Stimulated activated memory B cell treated with anti-CD40 and anti-IgM and Interleukin-4, amounts not matched to agents 10 μg/mL and 1 μg/mL and 100 μg/mL, for 72 hours (primary cell): Measurements from ENCODE around the gene ETFB.

ENCODE experiments used
- ATAC-seq: fragments of 150-1000 bp; cut with Tn5 transposase; 2 replicates; pipeline ENCODE4 v1.10.0; 2021
- H3K27ac Mint-ChIP-seq: one replicate; pipeline ENCODE4 v1.8.0; 2022; ENCODE audit warnings: mild to moderate bottlenecking, mixed read lengths
- H3K27me3 Mint-ChIP-seq: one replicate; pipeline ENCODE4 v1.8.0; 2022; ENCODE audit warnings: mixed read lengths
- H3K36me3 Mint-ChIP-seq: one replicate; pipeline ENCODE4 v1.8.0; 2022; ENCODE audit warnings: mixed read lengths
- H3K4me1 Mint-ChIP-seq: one replicate; pipeline ENCODE4 v1.8.0; 2022; ENCODE audit warnings: mixed read lengths
- H3K4me3 Mint-ChIP-seq: one replicate; pipeline ENCODE4 v1.8.0; 2022; ENCODE audit warnings: mild to moderate bottlenecking, moderate library complexity, mixed read lengths
- H3K9me3 Mint-ChIP-seq: one replicate; pipeline ENCODE4 v1.8.0; 2022; ENCODE audit warnings: mixed read lengths

ETFB gene

GRCh38 chr19:51386882-51387520 lies 20.8 kb upstream of the ETFB start:
- Mint-ChIP-seq H3K36me3 (no peaks in the 10 kb centered on the region), H3K4me3 (no peak overlapping the region), H3K4me1 (peaks cover 19% of the 10 kb centered on the region), H3K27me3 (peaks cover 9% of the 10 kb centered on the region), H3K9me3 (no peaks in the 10 kb centered on the region), H3K27ac (peak overlapping the region; percentile 5)
- ATAC-seq, result peak; percentile 24

GRCh38 chr19:51382004-51382403 lies 15.8 kb upstream of the ETFB start:
- Mint-ChIP-seq H3K36me3 (no peaks in the 10 kb centered on the region), H3K9me3 (peaks cover 7% of the 10 kb centered on the region), H3K4me3 (no peak overlapping the region), H3K4me1 (no peaks in the 10 kb centered on the region), H3K27me3 (no peaks in the 10 kb centered on the region), H3K27ac (no peak overlapping the region)
- no peak for ATAC-seq

- ATAC-seq, result no peak
- Mint-ChIP-seq H3K36me3 (no peaks in the 10 kb centered on the region), H3K27ac (no peak overlapping the region), H3K27me3 (no peaks in the 10 kb centered on the region), H3K9me3 (peaks cover 7% of the 10 kb centered on the region), H3K4me1 (peaks cover 3% of the 10 kb centered on the region), H3K4me3 (no peak overlapping the region)
These were observed 14.2 kb upstream of the ETFB start for GRCh38 chr19:51380379-51380778.

- Mint-ChIP-seq H3K9me3 (peaks cover 7% of the 10 kb centered on the region), H3K4me1 (peaks cover 21% of the 10 kb centered on the region), H3K27me3 (no peaks in the 10 kb centered on the region), H3K27ac (no peak overlapping the region), H3K36me3 (no peaks in the 10 kb centered on the region), H3K4me3 (no peak overlapping the region)
- no peak for ATAC-seq
These were observed 11.2 kb upstream of the ETFB start for GRCh38 chr19:51377422-51377821.

- peak overlapping the region; percentile 44 for H3K4me3 Mint-ChIP-seq
- H3K9me3 Mint-ChIP-seq, result peaks cover 3% of the 10 kb centered on the region
- peaks cover 39% of the 10 kb centered on the region for H3K4me1 Mint-ChIP-seq
- H3K27me3 Mint-ChIP-seq, result no peaks in the 10 kb centered on the region
- H3K36me3 Mint-ChIP-seq, result no peaks in the 10 kb centered on the region
- peak; percentile 53 for ATAC-seq
- peak overlapping the region; percentile 6 for H3K27ac Mint-ChIP-seq
These were observed 9.5 kb upstream of the ETFB start for GRCh38 chr19:51375504-51376221.

- H3K9me3 Mint-ChIP-seq, result no peaks in the 10 kb centered on the region
- ATAC-seq, result peak; percentile 71
- no peaks in the 10 kb centered on the region for H3K27me3 Mint-ChIP-seq
- H3K4me1 Mint-ChIP-seq, result peaks cover 52% of the 10 kb centered on the region
- H3K27ac Mint-ChIP-seq, result peak within 1 kb of the TSS; percentile 78
- H3K36me3 Mint-ChIP-seq, result no peaks in the 10 kb centered on the region
- H3K4me3 Mint-ChIP-seq, result peak within 1 kb of the TSS; percentile 35
These were observed 6.7 kb upstream of the ETFB start, which contains the start of gene NKG7 for GRCh38 chr19:51372649-51373504. TSS of gene NKG7 (minus strand) at chr19:51372654. CDS start at chr19:51372535, 119 bp downstream.

- H3K27me3 Mint-ChIP-seq, result no peaks in the 10 kb centered on the region
- H3K36me3 Mint-ChIP-seq, result no peaks in the 10 kb centered on the region
- ATAC-seq, result no peak
- H3K4me1 Mint-ChIP-seq, result peaks cover 52% of the 10 kb centered on the region
- no peaks in the 10 kb centered on the region for H3K9me3 Mint-ChIP-seq
- H3K27ac Mint-ChIP-seq, result peak overlapping the region; percentile 78
- peak overlapping the region; percentile 35 for H3K4me3 Mint-ChIP-seq
These were observed 5.9 kb upstream of the ETFB start for GRCh38 chr19:51372021-51372648.

- Mint-ChIP-seq H3K9me3 (no peaks in the 10 kb centered on the region), H3K4me3 (peak overlapping the region; percentile 1), H3K36me3 (no peaks in the 10 kb centered on the region)
These were observed 5.0 kb upstream of the ETFB start for GRCh38 chr19:51371186-51371690.

GRCh38 chr19:51370230-51370629 lies 4.0 kb upstream of the ETFB start:
- Mint-ChIP-seq H3K27me3 (no peaks in the 10 kb centered on the region), H3K36me3 (no peaks in the 10 kb centered on the region), H3K27ac (peak overlapping the region; percentile 3), H3K9me3 (no peaks in the 10 kb centered on the region), H3K4me3 (peak overlapping the region; percentile 16), H3K4me1 (peaks cover 61% of the 10 kb centered on the region)
- no peak for ATAC-seq

More at GRCh38 chr19:51371186-51371690, 5.0 kb upstream of the ETFB start:
- Mint-ChIP-seq H3K27ac (peak overlapping the region; percentile 78), H3K27me3 (no peaks in the 10 kb centered on the region), H3K4me1 (peaks cover 58% of the 10 kb centered on the region)
- no peak for ATAC-seq

- peak within 1 kb of the TSS; percentile 94 for H3K4me3 Mint-ChIP-seq
- H3K9me3 Mint-ChIP-seq, result no peaks in the 10 kb centered on the region
- no peaks in the 10 kb centered on the region for H3K36me3 Mint-ChIP-seq
- ATAC-seq, result no peak
- peaks cover 65% of the 10 kb centered on the region for H3K4me1 Mint-ChIP-seq
- H3K27me3 Mint-ChIP-seq, result no peaks in the 10 kb centered on the region
- peak within 1 kb of the TSS; percentile 89 for H3K27ac Mint-ChIP-seq
These were observed 2.4 kb upstream of the ETFB start, which contains the start of gene CLDND2 for GRCh38 chr19:51368366-51369282. TSS of gene CLDND2 (minus strand) at chr19:51369003. CDS start at chr19:51368577, 426 bp downstream.

GRCh38 chr19:51367565-51368365 lies 1.6 kb upstream of the ETFB start:
- Mint-ChIP-seq H3K27me3 (no peaks in the 10 kb centered on the region), H3K9me3 (no peaks in the 10 kb centered on the region), H3K27ac (peak overlapping the region; percentile 89), H3K4me1 (peaks cover 68% of the 10 kb centered on the region), H3K36me3 (no peaks in the 10 kb centered on the region), H3K4me3 (peak overlapping the region; percentile 94)
- ATAC-seq, result peak; percentile 92

- Mint-ChIP-seq H3K4me1 (peaks cover 67% of the 10 kb centered on the region), H3K36me3 (no peaks in the 10 kb centered on the region), H3K9me3 (no peaks in the 10 kb centered on the region), H3K27me3 (no peaks in the 10 kb centered on the region), H3K4me3 (peak overlapping the region; percentile 94), H3K27ac (peak overlapping the region; percentile 89)
- ATAC-seq, result peak; percentile 2
These were observed 1.0 kb upstream of the ETFB start for GRCh38 chr19:51367255-51367564.
